DOHH2 (cell line): ENCODE results near the gene ZNF205.

Source experiments
- CTCF ChIP-seq: fragments of 200-600 bp; sonication (generic); IDR thresholded peaks from one replicate; pipeline ENCODE4 v1.5.1; 2014; ENCODE audit warnings: antibody characterized with exemption, mild to moderate bottlenecking, low read depth, low read length; ENCODE audit not compliant: poor library complexity, severe bottlenecking
- EZH2phosphoT487 ChIP-seq: fragments of 200-600 bp; sonication (generic); IDR thresholded peaks from 2 replicates; pipeline ENCODE4 v1.6.1; 2017; ENCODE audit warnings: borderline replicate concordance, mild to moderate bottlenecking, antibody characterized with exemption, low read length, moderate library complexity, mixed read lengths

- TF ChIP-seq CTCF (no peak), EZH2phosphoT487 (no peak)
These were observed 26.5 kb downstream of the ZNF205 start for GRCh38 chr16:3138823-3139426.
